ENCODE data around the gene SSTR5.

- no peak for TF ChIP-seq CTCF (IDR thresholded peaks at IDR 0.05; ENCODE audit: borderline replicate concordance, extremely low read depth, low read length, poor library complexity, severe bottlenecking)
- TF ChIP-seq EZH2 (IDR thresholded peaks at IDR 0.05; ENCODE audit: borderline replicate concordance, low read depth, low read length, severe bottlenecking): no peak
Measured at GRCh38 chr16:1078579-1079021, 6.1 kb downstream of the SSTR5 start.

All from DND-41 (cell line).